Upper lobe of left lung (tissue), 6 donors: ENCODE measurements around the gene LLCFC1. TPM values are rescaled to one million over a fixed set of nuclear protein-coding genes. Genes with fewer than 3 reads are reported as not detected.

ENCODE experiments used
- ATAC-seq, 2 donors: fragments of 200-7000 bp; cut with Tn5 transposase; one replicate each; pipeline ENCODE4 v1.9.1; 2022; ENCODE audit warnings: mild to moderate bottlenecking in 2 of 2, moderate library complexity in 2 of 2; ENCODE audit not compliant: low FRiP score in 2 of 2
- DNase-seq, 2 donors: peaks; one replicate each; pipeline ENCODE4 v3.0.0-alpha.2; 2019 to 2020
- H3K27ac ChIP-seq, 4 donors: fragments of 200-600 bp; sonication (generic); one replicate each; pipeline ENCODE4 v1.5.1; 2016 to 2019
- H3K27me3 ChIP-seq, 4 donors: fragments of 200-600 bp; sonication (generic); one replicate each; pipeline ENCODE4 v1.5.1; 2017 to 2019
- H3K36me3 ChIP-seq, 4 donors: fragments of 200-600 bp; sonication (generic); one replicate each; pipeline ENCODE4 v1.5.1; 2016 to 2019
- H3K4me1 ChIP-seq, 4 donors: fragments of 200-600 bp; sonication (generic); one replicate each; pipeline ENCODE4 v1.5.1; 2018 to 2019
- H3K4me3 ChIP-seq, 4 donors: fragments of 200-600 bp; sonication (generic); one replicate each; pipeline ENCODE4 v1.5.1; 2017 to 2019; ENCODE audit warnings: mild to moderate bottlenecking in 2 of 4, moderate library complexity in 1 of 4
- H3K9me3 ChIP-seq, 4 donors: fragments of 200-600 bp; sonication (generic); one replicate each; pipeline ENCODE4 v1.5.1; 2018 to 2019
- CTCF ChIP-seq, 6 experiments: fragments of 450-650 bp in 4 of 6; fragments of 200-600 bp in 2 of 6; sonication (generic) in 2 of 6; IDR thresholded peaks; one replicate each; pipeline ENCODE4 v1.5.1; 2016 to 2019; ENCODE audit warnings: antibody characterized with exemption in 6 of 6
- EP300 ChIP-seq, 4 donors: sonication (generic); formaldehyde crosslinking; IDR thresholded peaks; one replicate each; pipeline ENCODE4 v1.5.1; 2017; ENCODE audit warnings: antibody characterized with exemption in 4 of 4, control low read depth in 2 of 4
- POLR2A ChIP-seq, 4 donors: fragments of 450-650 bp; IDR thresholded peaks; one replicate each; pipeline ENCODE4 v1.5.1; 2016 to 2017; ENCODE audit warnings: antibody characterized with exemption in 4 of 4, mild to moderate bottlenecking in 2 of 4
- POLR2AphosphoS5 ChIP-seq, 2 donors: sonication (generic); formaldehyde crosslinking; IDR thresholded peaks; one replicate each; pipeline ENCODE4 v1.5.1; 2017; ENCODE audit warnings: antibody characterized with exemption in 2 of 2
- WGBS, 2 donors: methylation state at CpG; one replicate each; pipeline ENCODE4 v1.1.5; 2017 to 2018; 5-methylcytosine and 5-hydroxymethylcytosine counted together
- total RNA-seq, 6 donors: library from RNA; depleted of rRNA in 4 of 6; stranded (reverse); fragments of >200 nt in 4 of 6; gene quantifications; one replicate each; pipeline versions ENCODE4 v1.1.0 to v1.2.1, GENCODE V29; 2016 to 2021
- donor health status: DM: no; HTN: no; CAD: no; lungs with moderate emphysema.
- donor health status: DM: no; HTN: yes; CAD: no; lungs with severe emphysema.

LLCFC1 gene
- total RNA-seq, 6 donors from 2014 or later = not detected

- Histone ChIP-seq H3K27me3 (no peaks in the 10 kb centered on the region), H3K36me3 (no peaks in the 10 kb centered on the region), H3K27ac (no peak overlapping the region), H3K4me3 (no peak overlapping the region), H3K4me1 (no peaks in the 10 kb centered on the region), H3K9me3 (no peaks in the 10 kb centered on the region)
- 79 to 89% methylated on average over 1 to 2 of the region's 2 CpGs for WGBS, 2 donors
- ATAC-seq (no peak), DNase-seq (no peak)
- TF ChIP-seq POLR2AphosphoS5 (IDR thresholded peaks at IDR 0.05) (no peak), CTCF (IDR thresholded peaks at IDR 0.05) (no peak), POLR2A (IDR thresholded peaks at IDR 0.05) (no peak), EP300 (IDR thresholded peaks at IDR 0.05) (no peak)
Observed at GRCh38 chr7:142918901-142919300, 20.4 kb upstream of the LLCFC1 start.

GRCh38 chr7:142919656-142920055, 19.6 kb upstream of the LLCFC1 start:
- Histone ChIP-seq H3K36me3 (no peaks in the 10 kb centered on the region), H3K27ac (no peak overlapping the region), H3K4me1 (no peaks in the 10 kb centered on the region), H3K27me3 (no peaks in the 10 kb centered on the region), H3K4me3 (no peak overlapping the region), H3K9me3 (no peaks in the 10 kb centered on the region)
- TF ChIP-seq EP300 (IDR thresholded peaks at IDR 0.05) (no peak), POLR2A (IDR thresholded peaks at IDR 0.05) (no peak), POLR2AphosphoS5 (IDR thresholded peaks at IDR 0.05) (no peak)
- WGBS, 2 donors = 92 to 97% methylated on average over 3 of the region's 3 CpGs
- ATAC-seq = no peak
- no peak for DNase-seq

GRCh38 chr7:142923391-142923790, 15.9 kb upstream of the LLCFC1 start:
- Histone ChIP-seq H3K27me3 (no peaks in the 10 kb centered on the region), H3K27ac (no peak overlapping the region), H3K36me3 (no peaks in the 10 kb centered on the region), H3K9me3 (no peaks in the 10 kb centered on the region), H3K4me3 (no peak overlapping the region), H3K4me1 (no peaks in the 10 kb centered on the region)
- WGBS, 2 donors = 38 to 46% methylated on average over 2 of the region's 2 CpGs
- TF ChIP-seq POLR2AphosphoS5 (IDR thresholded peaks at IDR 0.05) (no peak), POLR2A (IDR thresholded peaks at IDR 0.05) (no peak), CTCF (IDR thresholded peaks at IDR 0.05) (no peak), EP300 (IDR thresholded peaks at IDR 0.05) (no peak)
- ATAC-seq (no peak), DNase-seq (no peak)

- H3K4me1 ChIP-seq = no peaks in the 10 kb centered on the region
- H3K9me3 ChIP-seq = no peaks in the 10 kb centered on the region
- TF ChIP-seq POLR2A (IDR thresholded peaks at IDR 0.05) (no peak), EP300 (IDR thresholded peaks at IDR 0.05) (no peak), CTCF (IDR thresholded peaks at IDR 0.05) (no peak), POLR2AphosphoS5 (IDR thresholded peaks at IDR 0.05) (no peak)
- DNase-seq (no peak), ATAC-seq (no peak)
- 80 to 81% methylated on average over 9 to 12 of the region's 12 CpGs for WGBS, 2 donors
- no peak overlapping the region for H3K27ac ChIP-seq
- H3K4me3 ChIP-seq = no peak overlapping the region
- H3K36me3 ChIP-seq = no peaks in the 10 kb centered on the region
- H3K27me3 ChIP-seq = no peaks in the 10 kb centered on the region
Observed at GRCh38 chr7:142925413-142925812, 13.9 kb upstream of the LLCFC1 start.

- no peak for TF ChIP-seq CTCF (IDR thresholded peaks at IDR 0.05)
- peak in 1 of 2 donors; percentile 57 for TF ChIP-seq POLR2AphosphoS5 (IDR thresholded peaks at IDR 0.05)
- TF ChIP-seq POLR2A (IDR thresholded peaks at IDR 0.05) = peak in 1 of 4 donors; percentile 19
- TF ChIP-seq EP300 (IDR thresholded peaks at IDR 0.05) = no peak
- ATAC-seq (peak; percentile 40 to 78), DNase-seq (no peak)
- H3K4me3 ChIP-seq = no peak overlapping the region
- H3K27ac ChIP-seq = peak overlapping the region; percentile 57 to 78 (median 74)
- H3K4me1 ChIP-seq = no peaks in the 10 kb centered on the region
- no peaks in the 10 kb centered on the region for H3K9me3 ChIP-seq
- H3K27me3 ChIP-seq = no peaks in the 10 kb centered on the region
- 44% methylated on average over 7 of the region's 7 CpGs for WGBS, 2 donors
- no peaks in the 10 kb centered on the region for H3K36me3 ChIP-seq
Observed at GRCh38 chr7:142927085-142927745, 12.1 kb upstream of the LLCFC1 start.
